ENCODE results near the gene MXRA7.

MXRA7 gene

DNA sequence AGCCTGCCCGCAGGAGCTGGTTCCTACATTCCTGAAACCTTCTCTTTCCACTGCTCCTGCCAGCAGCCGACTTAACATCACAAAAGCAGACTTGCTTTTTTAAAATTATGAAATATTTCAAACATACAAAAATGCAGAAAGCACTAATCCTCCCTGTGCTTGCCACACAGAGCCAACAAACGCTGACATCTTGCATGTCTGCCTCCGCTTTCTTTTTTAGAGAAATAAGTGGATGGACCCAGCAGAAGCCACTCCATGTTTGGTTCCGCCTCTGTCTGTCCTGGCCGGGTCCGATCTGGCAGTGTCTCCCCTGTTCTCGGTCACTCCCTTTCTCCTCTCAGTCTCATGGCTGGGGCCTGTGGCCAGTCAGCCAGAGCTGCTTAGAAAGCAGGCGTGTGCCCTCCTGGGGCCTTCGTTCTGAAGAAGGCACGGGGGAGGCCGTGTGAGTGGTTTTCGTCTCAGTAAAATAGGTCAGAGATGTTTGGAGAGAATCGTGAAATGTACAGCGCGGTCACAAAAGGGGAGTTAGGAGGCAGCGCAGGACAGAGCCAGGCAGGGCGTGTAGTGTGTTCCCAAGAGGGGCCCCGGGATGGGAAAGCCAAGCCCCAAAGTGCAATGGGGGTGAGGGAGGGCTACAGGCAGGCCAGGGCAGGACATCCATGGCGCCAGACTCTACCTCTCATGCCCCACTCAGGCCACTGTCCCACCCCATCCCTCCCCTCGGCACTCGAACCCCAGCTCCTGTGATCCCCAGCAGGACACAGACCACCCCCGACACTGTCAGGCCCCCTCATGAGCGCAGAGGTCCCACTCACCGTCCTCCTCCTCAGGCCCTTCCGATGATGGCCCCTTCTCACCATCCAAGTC is 23.2 kb downstream of the MXRA7 start:
- no peaks in the 10 kb centered on the region for H3K9me3 Mint-ChIP-seq
- no peaks in the 10 kb centered on the region for H3K4me1 Mint-ChIP-seq
- CTCF ChIA-PET: no interaction called here
- H3K27ac Mint-ChIP-seq: no peak overlapping the region
- DNase-seq: no peak
- H3K27me3 Mint-ChIP-seq: peaks cover 44% of the 10 kb centered on the region
- H3K4me3 Mint-ChIP-seq: no peak overlapping the region
- H3K36me3 Mint-ChIP-seq: no peaks in the 10 kb centered on the region

DNA sequence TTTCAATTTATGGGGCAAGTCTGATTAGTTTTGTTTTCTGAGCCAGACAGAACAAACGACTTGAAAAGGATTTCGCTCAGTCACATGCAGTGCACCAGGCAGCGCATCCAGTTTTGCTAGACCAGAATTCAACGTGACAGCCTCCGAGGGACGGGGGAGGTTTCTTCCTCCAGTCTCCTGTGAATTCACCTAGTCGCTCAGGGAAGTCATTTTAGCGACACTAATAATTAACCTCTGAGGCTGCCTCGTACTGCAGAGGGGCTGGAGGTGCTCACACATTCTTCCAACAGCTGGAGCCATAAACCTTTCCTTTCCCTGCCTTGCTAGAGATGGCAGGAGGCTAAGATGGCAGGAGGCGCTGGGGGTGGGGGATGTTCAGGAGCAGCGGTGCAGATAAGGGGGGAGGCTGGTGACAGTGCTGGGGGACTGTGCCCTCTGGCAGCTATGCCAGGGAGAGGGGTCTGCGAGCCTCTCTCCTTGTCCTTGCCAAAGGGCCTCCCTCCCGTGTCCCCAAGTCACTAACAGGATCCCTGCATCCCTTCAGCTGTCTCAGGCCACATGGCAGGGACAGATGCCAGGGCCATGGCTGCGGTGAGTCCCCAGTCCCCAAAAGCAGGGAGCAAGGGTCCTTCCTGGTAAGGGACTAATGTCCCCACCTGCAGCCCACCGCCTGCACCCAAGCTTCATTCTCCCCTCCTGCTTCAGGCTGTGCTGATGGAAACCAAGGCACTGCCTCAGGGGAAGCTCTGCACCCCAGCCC is 24.0 kb downstream of the MXRA7 start:
- no peak overlapping the region for H3K4me3 Mint-ChIP-seq
- CTCF ChIA-PET: interaction anchor here (1.6 kb wide), 1 partner anchor 164 kb away, joined by 3 read pairs; no protein-coding TSS in a partner anchor
- no peaks in the 10 kb centered on the region for H3K36me3 Mint-ChIP-seq
- H3K27me3 Mint-ChIP-seq: peaks cover 52% of the 10 kb centered on the region
- no peak for DNase-seq
- H3K9me3 Mint-ChIP-seq: no peaks in the 10 kb centered on the region
- peaks cover 2% of the 10 kb centered on the region for H3K4me1 Mint-ChIP-seq
- no peak overlapping the region for H3K27ac Mint-ChIP-seq

DNA sequence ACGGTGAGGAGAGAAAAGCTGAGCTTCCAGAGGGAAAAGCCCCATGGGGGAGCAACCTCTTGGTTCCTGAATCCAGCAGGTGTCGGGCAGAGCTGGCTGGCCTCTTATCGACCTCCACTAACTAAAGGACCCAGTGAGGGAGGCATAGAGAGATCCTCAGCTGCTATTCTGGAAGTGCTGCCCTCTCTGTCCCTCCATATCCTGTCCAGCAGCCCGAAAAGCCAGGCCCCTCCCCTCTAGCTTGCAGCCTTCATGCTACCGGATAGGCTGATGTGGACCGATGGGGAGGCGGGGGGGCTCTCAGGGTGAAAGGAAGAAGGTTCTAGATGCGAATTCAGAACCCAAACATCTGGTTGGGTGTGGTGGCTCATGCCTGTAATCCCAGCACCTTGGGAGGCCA is 24.9 kb downstream of the MXRA7 start:
- H3K27me3 Mint-ChIP-seq: peaks cover 53% of the 10 kb centered on the region
- H3K4me1 Mint-ChIP-seq: peaks cover 5% of the 10 kb centered on the region
- H3K27ac Mint-ChIP-seq: no peak overlapping the region
- H3K9me3 Mint-ChIP-seq: no peaks in the 10 kb centered on the region
- DNase-seq: no peak
- CTCF ChIA-PET: interaction anchor here (1.6 kb wide), 1 partner anchor 163 kb away, joined by 3 read pairs; no protein-coding TSS in a partner anchor
- no peak overlapping the region for H3K4me3 Mint-ChIP-seq
- peaks cover 1% of the 10 kb centered on the region for H3K36me3 Mint-ChIP-seq

DNA sequence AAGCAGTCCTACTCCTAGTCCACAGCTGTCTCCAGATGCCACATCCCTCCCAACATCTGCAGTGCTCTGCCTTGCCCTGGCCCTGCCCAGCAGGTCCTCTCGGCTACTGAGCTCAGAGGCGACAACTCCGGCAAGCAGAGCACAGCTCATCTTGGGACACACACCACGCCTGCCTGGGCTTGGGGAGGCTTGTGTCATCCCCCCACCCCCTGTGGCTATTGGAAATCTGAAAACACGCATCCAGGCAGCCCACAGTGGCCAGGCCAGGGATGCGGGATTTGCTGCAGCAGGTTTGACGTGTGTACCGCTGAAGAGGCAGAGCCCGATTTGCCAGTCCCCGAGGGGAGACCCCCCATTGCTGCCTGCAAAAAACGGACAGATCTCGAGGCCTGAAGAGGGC is 25.4 kb downstream of the MXRA7 start:
- H3K36me3 Mint-ChIP-seq: peaks cover 1% of the 10 kb centered on the region
- H3K9me3 Mint-ChIP-seq: no peaks in the 10 kb centered on the region
- no peak overlapping the region for H3K4me3 Mint-ChIP-seq
- no peak for DNase-seq
- peaks cover 55% of the 10 kb centered on the region for H3K27me3 Mint-ChIP-seq
- CTCF ChIA-PET: interaction anchor here (1.6 kb wide), 1 partner anchor 162 kb away, joined by 3 read pairs; no protein-coding TSS in a partner anchor
- H3K4me1 Mint-ChIP-seq: peaks cover 5% of the 10 kb centered on the region
- no peak overlapping the region for H3K27ac Mint-ChIP-seq

DNA sequence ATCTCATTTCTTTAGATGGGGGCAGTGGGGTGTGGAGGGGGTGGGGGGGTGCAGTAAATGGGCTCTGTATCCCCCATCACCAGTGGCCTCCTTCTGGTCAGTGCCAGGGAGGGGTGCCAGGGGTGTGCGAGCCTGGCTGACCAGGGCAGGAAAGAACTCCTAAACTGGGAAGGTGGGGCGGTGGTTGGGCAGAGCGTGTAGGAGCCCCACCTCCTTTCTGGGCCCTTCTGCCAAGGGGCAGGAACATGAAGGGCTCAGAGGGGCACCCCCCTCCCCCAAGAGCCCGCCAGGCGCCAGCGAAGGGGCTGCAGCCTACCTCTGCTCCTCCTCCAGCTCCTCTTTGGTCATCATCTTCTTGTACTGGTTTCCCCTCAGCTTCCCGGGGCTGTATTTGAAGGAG is 26.0 kb downstream of the MXRA7 start:
- no peak for DNase-seq
- Mint-ChIP-seq H3K36me3 (peaks cover 1% of the 10 kb centered on the region), H3K9me3 (no peaks in the 10 kb centered on the region), H3K27ac (no peak overlapping the region), H3K27me3 (peaks cover 55% of the 10 kb centered on the region), H3K4me3 (no peak overlapping the region), H3K4me1 (peaks cover 5% of the 10 kb centered on the region)
- CTCF ChIA-PET: interaction anchor here (1.5 kb wide), 1 partner anchor 127 kb away, joined by 4 read pairs; no protein-coding TSS in a partner anchor

DNA sequence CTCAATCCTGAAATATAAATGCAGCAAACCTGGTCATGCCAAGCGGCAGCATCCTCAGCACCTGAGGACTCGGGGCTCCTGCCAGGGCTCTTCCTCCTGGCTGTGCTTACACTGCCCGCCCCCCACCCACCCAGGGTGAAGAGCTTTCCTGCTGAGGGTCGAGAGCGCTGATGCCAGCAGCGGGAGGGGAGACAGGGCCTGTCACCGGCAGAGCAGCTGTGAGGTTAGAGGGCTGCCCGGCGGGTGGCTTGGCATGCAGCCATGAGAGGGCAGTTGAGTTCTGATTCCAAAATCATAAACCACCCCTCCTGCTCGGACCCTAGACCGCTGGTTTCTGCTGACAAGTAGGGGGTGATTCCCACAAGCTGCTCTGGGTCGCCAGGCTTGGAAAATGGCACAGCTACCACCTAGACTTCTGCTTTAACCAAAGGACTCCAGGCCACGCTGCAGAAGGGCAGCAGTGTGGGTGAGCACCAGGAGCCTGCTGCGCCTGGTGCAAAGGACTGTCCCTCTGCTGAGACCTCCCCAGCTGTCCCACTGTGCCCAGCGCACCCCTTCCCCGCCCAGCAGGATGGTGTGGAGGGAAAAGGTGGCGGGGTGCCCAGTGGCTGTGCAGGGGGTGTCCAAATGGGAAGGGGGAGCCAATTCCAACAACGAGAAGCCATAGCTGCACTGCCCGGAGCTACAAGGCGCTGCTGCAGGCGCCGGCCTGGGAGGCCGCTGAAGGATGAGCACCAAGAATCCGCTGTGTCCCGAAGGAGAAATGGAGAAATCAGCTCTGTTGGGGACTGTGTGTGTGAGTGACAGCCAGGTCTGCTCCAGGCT is 26.6 kb downstream of the MXRA7 start:
- no peak for DNase-seq
- CTCF ChIA-PET: interaction anchor here (0.9 to 1.5 kb wide), 2 partner anchors 29 to 126 kb away, joined by 4 read pairs; no protein-coding TSS in a partner anchor
- H3K9me3 Mint-ChIP-seq: no peaks in the 10 kb centered on the region
- peaks cover 53% of the 10 kb centered on the region for H3K27me3 Mint-ChIP-seq
- H3K4me3 Mint-ChIP-seq: no peak overlapping the region
- H3K27ac Mint-ChIP-seq: no peak overlapping the region
- H3K4me1 Mint-ChIP-seq: peaks cover 5% of the 10 kb centered on the region
- H3K36me3 Mint-ChIP-seq: peaks cover 1% of the 10 kb centered on the region

DNA sequence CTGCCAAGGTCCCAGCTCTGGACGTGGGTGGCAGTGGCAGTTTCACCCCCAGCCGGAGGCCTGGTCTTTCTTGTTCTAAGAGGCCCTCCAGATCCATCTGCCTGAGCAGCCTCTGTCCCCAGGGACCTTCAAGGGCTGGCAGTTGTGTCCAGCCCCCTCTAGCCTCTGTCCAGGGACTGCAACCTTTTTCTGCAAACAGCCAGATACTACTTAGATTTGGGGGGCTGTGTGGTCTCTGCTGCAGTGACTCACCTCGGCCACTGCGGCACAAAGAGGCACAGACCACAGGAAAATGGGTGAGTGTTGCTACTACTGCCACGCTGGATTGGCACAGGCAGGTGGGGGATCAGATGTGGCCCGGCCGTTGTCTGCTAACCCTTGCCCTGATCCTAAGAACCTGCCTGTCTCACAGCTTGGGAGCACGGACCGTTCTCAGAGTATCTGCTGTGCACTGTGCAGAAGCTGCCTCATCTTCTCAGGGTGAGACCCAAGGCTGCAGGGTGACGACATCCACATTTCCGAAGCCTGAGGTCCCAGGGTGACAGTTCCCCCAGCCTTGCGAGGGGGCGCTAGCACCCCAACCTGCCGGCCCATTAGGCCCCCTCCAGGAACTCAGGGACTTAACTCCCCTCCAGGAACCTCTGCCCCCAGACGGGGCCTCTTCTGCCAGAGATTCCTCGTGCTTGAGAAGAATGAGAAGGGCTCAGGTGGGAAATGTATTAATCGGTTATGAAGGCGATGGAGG is 27.6 kb downstream of the MXRA7 start:
- H3K4me3 Mint-ChIP-seq: no peak overlapping the region
- CTCF ChIA-PET: interaction anchor here (1.5 kb wide), 1 partner anchor 126 kb away, joined by 4 read pairs; no protein-coding TSS in a partner anchor
- no peak overlapping the region for H3K27ac Mint-ChIP-seq
- peaks cover 45% of the 10 kb centered on the region for H3K27me3 Mint-ChIP-seq
- H3K36me3 Mint-ChIP-seq: peaks cover 1% of the 10 kb centered on the region
- no peaks in the 10 kb centered on the region for H3K9me3 Mint-ChIP-seq
- H3K4me1 Mint-ChIP-seq: peaks cover 5% of the 10 kb centered on the region
- no peak for DNase-seq

DNA sequence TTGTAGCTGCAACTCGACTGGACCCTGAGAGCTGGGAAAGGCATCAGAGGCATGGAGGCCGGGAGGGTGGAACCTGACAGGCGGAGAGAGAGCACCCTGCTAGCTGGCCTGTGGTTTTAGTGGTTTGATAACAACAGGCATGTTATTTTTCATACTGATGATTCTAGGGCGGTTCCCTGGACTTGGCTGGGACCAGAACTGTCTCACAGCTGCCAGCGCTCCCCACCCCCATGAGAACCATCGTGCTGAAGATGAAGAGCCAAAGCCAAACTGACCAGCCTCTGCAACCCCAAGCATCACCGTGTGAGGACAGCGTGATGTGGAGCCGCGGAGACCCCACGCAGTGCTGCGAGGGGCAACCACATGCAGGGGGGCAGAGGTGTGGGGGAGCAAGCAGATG is 28.5 kb downstream of the MXRA7 start:
- H3K4me1 Mint-ChIP-seq: peaks cover 5% of the 10 kb centered on the region
- H3K4me3 Mint-ChIP-seq: no peak overlapping the region
- peaks cover 41% of the 10 kb centered on the region for H3K27me3 Mint-ChIP-seq
- no peak for DNase-seq
- CTCF ChIA-PET: interaction anchor here (1.4 to 2.5 kb wide), 12 partner anchors 9 to 215 kb away, joined by 3 to 35 read pairs (median 8); partner anchors contain the start of gene AANAT
- peaks cover 1% of the 10 kb centered on the region for H3K36me3 Mint-ChIP-seq
- H3K27ac Mint-ChIP-seq: no peak overlapping the region
- no peaks in the 10 kb centered on the region for H3K9me3 Mint-ChIP-seq

DNA sequence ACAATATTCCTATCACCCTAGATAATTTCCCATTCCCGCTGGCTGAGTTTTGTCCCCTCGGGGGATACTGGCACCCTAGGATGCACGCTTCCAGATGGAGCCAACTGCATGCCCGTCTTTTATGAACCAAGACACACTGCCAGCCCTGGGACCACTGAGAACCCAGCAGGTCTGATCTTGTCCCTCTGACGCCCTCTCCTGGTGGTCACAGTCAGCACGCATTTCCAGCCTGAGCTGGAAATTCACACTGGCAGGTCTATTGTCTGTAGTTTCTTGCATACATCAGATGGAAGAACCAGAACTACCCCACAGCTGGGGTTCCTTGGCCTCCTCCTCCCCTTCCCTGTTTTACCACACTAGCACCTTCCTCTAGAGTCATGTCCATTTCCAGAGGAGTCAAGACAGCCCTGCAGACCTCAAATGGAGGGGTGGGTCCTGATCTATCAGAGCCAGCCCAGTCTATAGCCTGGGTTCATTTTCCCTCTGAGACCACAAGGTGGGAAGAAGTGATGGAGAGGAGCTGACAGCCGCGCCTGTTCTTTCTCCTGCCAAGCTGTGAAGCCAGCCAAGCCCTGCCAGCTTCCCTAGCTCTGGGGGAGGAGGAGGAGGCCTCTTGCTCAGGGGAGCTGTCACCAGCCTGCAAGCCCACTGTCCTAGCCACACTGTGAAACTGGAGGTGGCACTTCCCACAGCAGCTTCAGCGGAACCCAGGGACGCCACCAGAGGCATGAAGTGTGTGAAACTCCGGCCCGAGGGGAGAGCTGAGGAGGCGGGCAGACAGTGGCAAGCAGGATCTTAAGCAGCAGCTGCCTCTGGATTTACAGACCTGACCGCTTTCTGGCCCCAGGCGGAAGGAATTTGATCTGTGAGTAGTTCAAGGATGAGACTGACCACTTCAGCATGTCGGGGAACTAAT is 29.3 kb downstream of the MXRA7 start:
- CTCF ChIA-PET: interaction anchor here (0.6 to 2.5 kb wide), 26 partner anchors 10 to 214 kb away, joined by 3 to 35 read pairs (median 5); partner anchors contain the start of genes AANAT and ST6GALNAC1
- peaks cover 1% of the 10 kb centered on the region for H3K36me3 Mint-ChIP-seq
- peak; percentile 87 for DNase-seq
- H3K27ac Mint-ChIP-seq: no peak overlapping the region
- H3K4me3 Mint-ChIP-seq: no peak overlapping the region
- H3K27me3 Mint-ChIP-seq: peaks cover 41% of the 10 kb centered on the region
- peaks cover 7% of the 10 kb centered on the region for H3K4me1 Mint-ChIP-seq
- no peaks in the 10 kb centered on the region for H3K9me3 Mint-ChIP-seq

DNA sequence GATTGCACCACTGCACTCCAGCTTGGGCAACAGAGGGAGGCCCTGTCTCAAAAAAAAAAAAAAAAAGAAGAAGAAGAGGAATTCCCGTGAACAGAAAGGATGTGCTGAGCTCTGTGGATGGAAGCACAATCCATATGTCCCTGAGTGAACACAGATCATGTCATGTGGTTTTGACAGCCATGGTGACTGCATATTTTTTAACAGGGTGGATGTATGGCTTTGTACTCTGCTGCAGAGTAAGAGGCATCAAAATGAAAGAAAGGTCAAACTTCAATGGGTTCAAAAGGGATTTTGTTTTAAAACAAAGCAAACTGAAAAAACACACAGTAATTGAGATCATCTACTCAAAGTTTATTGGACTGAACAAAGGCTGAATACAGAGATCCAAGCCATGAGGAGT is 31.5 kb downstream of the MXRA7 start:
- no peak overlapping the region for H3K4me3 Mint-ChIP-seq
- H3K27me3 Mint-ChIP-seq: peaks cover 33% of the 10 kb centered on the region
- DNase-seq: no peak
- H3K36me3 Mint-ChIP-seq: peaks cover 1% of the 10 kb centered on the region
- CTCF ChIA-PET: no interaction called here
- H3K4me1 Mint-ChIP-seq: peaks cover 7% of the 10 kb centered on the region
- no peaks in the 10 kb centered on the region for H3K9me3 Mint-ChIP-seq
- H3K27ac Mint-ChIP-seq: no peak overlapping the region

DNA sequence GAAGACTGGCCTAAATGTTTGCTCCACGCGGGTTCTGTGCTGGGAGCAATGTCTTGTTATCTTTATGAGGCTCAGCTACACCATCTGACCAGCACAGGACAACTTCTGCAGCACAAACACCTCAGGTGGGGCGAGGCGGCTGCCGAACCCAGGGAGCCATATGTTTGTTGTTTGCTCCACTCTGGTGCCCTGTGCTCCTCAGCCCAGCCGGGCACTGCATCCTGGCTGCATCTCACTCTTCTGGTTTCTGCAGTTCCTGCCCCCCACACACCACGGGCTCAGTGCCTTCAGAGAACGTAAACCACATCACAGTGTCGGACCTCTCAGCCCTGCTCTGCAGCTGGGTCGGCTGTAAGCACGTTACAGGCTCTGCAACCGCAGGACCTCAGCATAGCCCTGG is 32.4 kb downstream of the MXRA7 start:
- Mint-ChIP-seq H3K9me3 (no peaks in the 10 kb centered on the region), H3K27me3 (peaks cover 32% of the 10 kb centered on the region), H3K36me3 (peaks cover 1% of the 10 kb centered on the region), H3K27ac (no peak overlapping the region), H3K4me1 (peaks cover 12% of the 10 kb centered on the region), H3K4me3 (no peak overlapping the region)
- CTCF ChIA-PET: interaction anchor here (1.1 to 1.5 kb wide), 3 partner anchors 25 to 155 kb away, joined by 3 to 4 read pairs (median 3); no protein-coding TSS in a partner anchor
- DNase-seq: peak; percentile 65

DNA sequence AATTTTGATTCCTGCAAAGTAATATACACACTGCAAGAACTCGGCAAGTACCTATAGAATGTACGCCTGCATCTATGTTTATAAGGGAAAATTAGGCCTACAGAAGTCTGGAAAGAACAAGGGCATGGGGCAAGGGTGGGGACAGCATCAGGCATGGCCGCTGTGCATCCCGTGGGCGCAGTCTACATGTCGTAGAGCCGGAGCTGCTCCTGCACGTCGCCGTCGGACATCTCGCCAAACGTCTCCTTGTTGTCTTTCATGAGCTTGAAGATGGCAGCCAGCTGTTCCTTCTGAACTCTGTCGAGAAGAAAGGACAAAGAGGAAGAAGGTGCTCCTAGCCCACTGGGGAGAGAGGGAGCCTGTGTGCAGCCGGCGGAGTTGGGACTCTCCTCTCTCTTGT is 33.4 kb downstream of the MXRA7 start:
- no peaks in the 10 kb centered on the region for H3K9me3 Mint-ChIP-seq
- peaks cover 21% of the 10 kb centered on the region for H3K4me1 Mint-ChIP-seq
- peaks cover 4% of the 10 kb centered on the region for H3K36me3 Mint-ChIP-seq
- H3K27ac Mint-ChIP-seq: no peak overlapping the region
- CTCF ChIA-PET: interaction anchor here (0.8 to 1.5 kb wide), 4 partner anchors 26 to 154 kb away, joined by 3 to 4 read pairs (median 3); no protein-coding TSS in a partner anchor
- no peak overlapping the region for H3K4me3 Mint-ChIP-seq
- no peak for DNase-seq
- peaks cover 31% of the 10 kb centered on the region for H3K27me3 Mint-ChIP-seq
